WTC11 (cell line): ENCODE measurements around the gene AGAP1. TPM values are rescaled to one million over a fixed set of nuclear protein-coding genes. Genes with fewer than 3 reads are reported as not detected.

Experiments
- ATAC-seq: fragments of 200-7000 bp; cut with Tn5 transposase; 2 replicates; pipeline ENCODE4 v1.10.0; 2021; ENCODE audit warnings: mild to moderate bottlenecking, moderate library complexity
- CTCF ChIA-PET: fragments of 300-600 bp; sonication (Branson Sonifier 250); formaldehyde crosslinking; loops from one replicate; lab custom pipeline; 2021; ENCODE audit warnings: antibody characterized with exemption; lab: Charles Lee
- POLR2A ChIA-PET: fragments of 350-600 bp; sonication (Branson Sonifier 250); formaldehyde crosslinking; loops from one replicate; lab custom pipeline; 2021; ENCODE audit warnings: antibody characterized with exemption; lab: Charles Lee
- DNase-seq: peaks from one replicate; pipeline ENCODE4 v3.0.0; 2021; ENCODE audit warnings: low spot score
- H3K27ac Mint-ChIP-seq: 2 replicates; pipeline ENCODE4 v1.8.0; 2021; ENCODE audit warnings: mixed read lengths
- H3K27me3 Mint-ChIP-seq: 2 replicates; pipeline ENCODE4 v1.8.0; 2021; ENCODE audit warnings: low read depth, mild to moderate bottlenecking, moderate library complexity, mixed read lengths
- H3K36me3 Mint-ChIP-seq: 2 replicates; pipeline ENCODE4 v1.8.0; 2021; ENCODE audit warnings: mixed read lengths
- H3K4me1 Mint-ChIP-seq: 2 replicates; pipeline ENCODE4 v1.8.0; 2022; ENCODE audit warnings: mixed read lengths
- H3K4me3 Mint-ChIP-seq: 2 replicates; pipeline ENCODE4 v1.8.0; 2021; ENCODE audit warnings: mild to moderate bottlenecking, moderate library complexity, mixed read lengths
- H3K9me3 Mint-ChIP-seq: 2 replicates; pipeline ENCODE4 v1.8.0; 2021; ENCODE audit warnings: mixed read lengths
- AR ChIP-seq: fragments of 250-450 bp; sonication (Bioruptor Pico); IDR thresholded peaks from 2 replicates; pipeline ENCODE4 v1.9.0; 2021; ENCODE audit warnings: mild to moderate bottlenecking
- ATF1 ChIP-seq: sonication (generic); formaldehyde crosslinking; IDR thresholded peaks from 2 replicates; pipeline ENCODE4 v1.8.1; 2023; ENCODE audit warnings: mild to moderate bottlenecking, moderate library complexity, missing genetic modification reagents
- ATF2 ChIP-seq: sonication (generic); formaldehyde crosslinking; IDR thresholded peaks from 2 replicates; pipeline ENCODE4 v1.8.1; 2022; ENCODE audit warnings: low read depth, missing genetic modification reagents, borderline replicate concordance
- ATF6 ChIP-seq: sonication (generic); formaldehyde crosslinking; IDR thresholded peaks from 2 replicates; pipeline ENCODE4 v1.8.1; 2023; ENCODE audit warnings: mild to moderate bottlenecking, missing genetic modification reagents
- CREB1 ChIP-seq: sonication (generic); formaldehyde crosslinking; IDR thresholded peaks from 2 replicates; pipeline ENCODE4 v1.8.0; 2023; ENCODE audit warnings: mild to moderate bottlenecking, missing genetic modification reagents
- E2F4 ChIP-seq: sonication (generic); formaldehyde crosslinking; IDR thresholded peaks from 2 replicates; pipeline ENCODE4 v1.8.1; 2022; ENCODE audit warnings: low read depth, mild to moderate bottlenecking, moderate library complexity, missing genetic modification reagents, borderline replicate concordance
- HMGA2 ChIP-seq: fragments of 250-450 bp; sonication (Bioruptor Pico); IDR thresholded peaks from 2 replicates; pipeline ENCODE4 v1.4.0; 2021; ENCODE audit warnings: mild to moderate bottlenecking, moderate library complexity
- NFATC4 ChIP-seq: fragments of 250-450 bp; sonication (Bioruptor Pico); IDR thresholded peaks from 2 replicates; pipeline ENCODE4 v1.9.0; 2021; ENCODE audit warnings: mild to moderate bottlenecking
- OVOL2 ChIP-seq: fragments of 250-450 bp; sonication (Bioruptor Pico); IDR thresholded peaks from 2 replicates; pipeline ENCODE4 v1.9.0; 2021; ENCODE audit warnings: mild to moderate bottlenecking, borderline replicate concordance
- PRDM15 ChIP-seq: sonication (generic); formaldehyde crosslinking; IDR thresholded peaks from 2 replicates; pipeline ENCODE4 v1.8.0; 2022; ENCODE audit warnings: missing genetic modification reagents
- TCF7 ChIP-seq: sonication (generic); formaldehyde crosslinking; IDR thresholded peaks from 2 replicates; pipeline ENCODE4 v1.8.0; 2022; ENCODE audit warnings: mild to moderate bottlenecking, low read depth, missing genetic modification reagents, moderate library complexity
- TP53 ChIP-seq: sonication (generic); formaldehyde crosslinking; IDR thresholded peaks from 2 replicates; pipeline ENCODE4 v1.8.1; 2023; ENCODE audit warnings: mild to moderate bottlenecking, missing genetic modification reagents
- USF2 ChIP-seq: sonication (generic); formaldehyde crosslinking; IDR thresholded peaks from 2 replicates; pipeline ENCODE4 v1.8.1; 2023; ENCODE audit warnings: mild to moderate bottlenecking, missing genetic modification reagents, moderate library complexity
- ZNF219 ChIP-seq: sonication (generic); formaldehyde crosslinking; IDR thresholded peaks from 2 replicates; pipeline ENCODE4 v1.8.0; 2023; ENCODE audit warnings: missing genetic modification reagents, mild to moderate bottlenecking, borderline replicate concordance
- ZNF512 ChIP-seq: sonication (generic); formaldehyde crosslinking; IDR thresholded peaks from 2 replicates; pipeline ENCODE4 v1.8.1; 2022; ENCODE audit warnings: missing genetic modification reagents, borderline replicate concordance
- total RNA-seq: library from RNA; stranded (reverse); gene quantifications from 3 replicates; pipeline ENCODE4 v1.2.3, GENCODE V29; 2021

Gene AGAP1
- total RNA-seq, 1 experiment from 2014 or later: 49.3 TPM

- TF ChIP-seq TCF7 (CRISPR knock-in tag): no peak
Measured at GRCh38 chr2:235674146-235674545, 180.3 kb downstream of the AGAP1 start (continued).

- Mint-ChIP-seq H3K9me3 (no peaks in the 10 kb centered on the region), H3K36me3 (no peaks in the 10 kb centered on the region)
- POLR2A ChIA-PET: interaction anchor here (0.6 kb wide), 1 partner anchor 15 kb away, joined by 3 read pairs; no protein-coding TSS in a partner anchor
- DNase-seq: no peak
- TF ChIP-seq NFATC4 (CRISPR knock-in tag) (no peak), ATF6 (CRISPR knock-in tag) (no peak), TP53 (CRISPR knock-in tag) (no peak), ZNF219 (CRISPR knock-in tag) (no peak), HMGA2 (CRISPR knock-in tag) (peak; percentile 94), USF2 (CRISPR knock-in tag) (no peak)
- TF ChIP-seq, all 79 proteins: peak for 1
- Mint-ChIP-seq H3K27me3 (peaks cover 14% of the 10 kb centered on the region), H3K4me1 (peaks cover 71% of the 10 kb centered on the region), H3K4me3 (no peak overlapping the region), H3K27ac (no peak overlapping the region)
- ATAC-seq: no peak
- CTCF ChIA-PET: interaction anchor here (0.6 to 2.5 kb wide), 3 partner anchors 35 to 91 kb away, joined by 3 to 9 read pairs (median 3); no protein-coding TSS in a partner anchor
Measured at GRCh38 chr2:235674812-235675211, 181.0 kb downstream of the AGAP1 start.

- ChIA-PET CTCF (interaction anchor here (0.6 to 3.4 kb wide), 4 partner anchors 65 to 1369 kb away, joined by 3 to 21 read pairs (median 3); no protein-coding TSS in a partner anchor), POLR2A (no interaction called here)
- H3K36me3 Mint-ChIP-seq: no peaks in the 10 kb centered on the region
- no peak overlapping the region for H3K4me3 Mint-ChIP-seq
- H3K9me3 Mint-ChIP-seq: no peaks in the 10 kb centered on the region
- 0 out of 2 replicates have a peak overlapping the region, but pooled peaks have one; percentile 54 for H3K27ac Mint-ChIP-seq
- ATAC-seq (no peak), DNase-seq (no peak)
- H3K4me1 Mint-ChIP-seq: peaks cover 80% of the 10 kb centered on the region
- H3K27me3 Mint-ChIP-seq: peaks cover 14% of the 10 kb centered on the region
- TF ChIP-seq OVOL2 (CRISPR knock-in tag) (no peak), ATF2 (CRISPR knock-in tag) (no peak), PRDM15 (CRISPR knock-in tag) (no peak), ATF1 (CRISPR knock-in tag) (no peak), AR (no peak), E2F4 (no peak), TP53 (CRISPR knock-in tag) (no peak), ZNF512 (CRISPR knock-in tag) (no peak), TCF7 (CRISPR knock-in tag) (no peak), CREB1 (CRISPR knock-in tag) (no peak)
Measured at GRCh38 chr2:235675678-235676535, 182.1 kb downstream of the AGAP1 start.
